ENCODE measurements around the gene GPC6.

GPC6 gene

GRCh38 chr13:93549326-93550005 lies 322.9 kb downstream of the GPC6 start:
- no peak overlapping the region for H3K23ac ChIP-seq (ENCODE audit: low read depth, low read length, poor library complexity)
- H3K14ac ChIP-seq (ENCODE audit: low read length), result no peak overlapping the region
- H3K4me1 ChIP-seq (ENCODE audit: control insufficient read depth in 2 of 2, insufficient read depth in 1 of 2, low read depth in 1 of 2, low read length in 2 of 2), result peaks cover 0 to 1% of the 10 kb centered on the region in 2 donors
- no peaks in the 10 kb centered on the region for H3K79me1 ChIP-seq (ENCODE audit: low read depth, low read length)
- H3K27ac ChIP-seq (replicated peaks; ENCODE audit: low read length), result no peak overlapping the region
- H3K4me2 ChIP-seq (ENCODE audit: insufficient read depth, low read length, poor library complexity, severe bottlenecking), result no peak overlapping the region
- H2AFZ ChIP-seq (ENCODE audit: low read length), result no peak overlapping the region
- DNase-seq (ENCODE audit: low spot score), result no peak
- H3K9ac ChIP-seq (ENCODE audit: low read depth, low read length, poor library complexity), result no peak overlapping the region
- H3K27me3 ChIP-seq (ENCODE audit: control insufficient read depth in 3 of 3, insufficient read depth in 3 of 3, low read depth in 1 of 3, low read length in 3 of 3), result no peaks in the 10 kb centered on the region
- no peak overlapping the region for H3K4me3 ChIP-seq (ENCODE audit: low read length in 2 of 2)
- no peak overlapping the region for H2BK5ac ChIP-seq (ENCODE audit: low read length)
- no peak overlapping the region for H4K8ac ChIP-seq (ENCODE audit: low read depth, low read length)
- H3K9me3 ChIP-seq (replicated peaks in 1 of 2; ENCODE audit: control insufficient read depth in 2 of 2, insufficient read depth in 1 of 2, low read depth in 1 of 2, low read length in 2 of 2), result no peaks in the 10 kb centered on the region
- H2BK120ac ChIP-seq (ENCODE audit: low read depth, low read length), result no peak overlapping the region
- WGBS, 2 donors (ENCODE audit: extremely low coverage in 2 of 2, insufficient read length in 2 of 2, insufficient replicate concordance in 1 of 2), result no CpG with 5 or more reads among the region's 4 CpGs
- H3K18ac ChIP-seq (ENCODE audit: low read length), result no peak overlapping the region
- no peak overlapping the region for H2BK12ac ChIP-seq (ENCODE audit: low read length)
- no peak overlapping the region for H2BK15ac ChIP-seq (ENCODE audit: low read length)
- no peaks in the 10 kb centered on the region for H3K36me3 ChIP-seq (replicated peaks in 1 of 2; ENCODE audit: control insufficient read depth in 2 of 2, insufficient read depth in 2 of 2, low read length in 2 of 2)
- no peak overlapping the region for H4K91ac ChIP-seq (ENCODE audit: low read depth, low read length, poor library complexity)
- H2AK5ac ChIP-seq (ENCODE audit: low read depth, low read length), result no peak overlapping the region
- H3K4ac ChIP-seq (ENCODE audit: low read length), result no peak overlapping the region

DNA sequence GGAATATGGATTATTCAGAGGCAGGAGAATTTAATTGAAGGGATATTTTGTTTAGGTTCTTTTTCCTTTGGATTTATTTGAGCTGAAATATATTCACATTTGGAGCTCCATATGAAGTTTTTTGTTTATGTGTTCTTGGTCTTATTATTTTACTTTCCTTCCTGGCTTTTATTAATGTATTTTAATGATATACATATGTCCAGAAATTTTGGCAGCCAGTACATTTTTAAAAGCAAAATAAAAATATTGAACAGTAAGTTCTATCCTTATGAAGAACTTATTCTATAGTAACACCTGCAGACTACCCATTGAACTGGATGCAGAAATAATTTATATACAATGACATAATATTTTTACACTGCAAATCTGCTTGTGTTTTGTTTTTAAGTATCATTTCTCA lies 323.6 kb downstream of the GPC6 start:
- H2AFZ ChIP-seq (ENCODE audit: low read length), result no peak overlapping the region
- H3K9ac ChIP-seq (ENCODE audit: low read depth, low read length, poor library complexity), result no peak overlapping the region
- no peak overlapping the region for H2AK5ac ChIP-seq (ENCODE audit: low read depth, low read length)
- H3K4me1 ChIP-seq (ENCODE audit: control insufficient read depth in 2 of 2, insufficient read depth in 1 of 2, low read depth in 1 of 2, low read length in 2 of 2), result peaks cover 0 to 1% of the 10 kb centered on the region in 2 donors
- H3K27me3 ChIP-seq (ENCODE audit: control insufficient read depth in 3 of 3, insufficient read depth in 3 of 3, low read depth in 1 of 3, low read length in 3 of 3), result no peaks in the 10 kb centered on the region
- H4K91ac ChIP-seq (ENCODE audit: low read depth, low read length, poor library complexity), result no peak overlapping the region
- H3K18ac ChIP-seq (ENCODE audit: low read length), result no peak overlapping the region
- no peaks in the 10 kb centered on the region for H3K9me3 ChIP-seq (replicated peaks in 1 of 2; ENCODE audit: control insufficient read depth in 2 of 2, insufficient read depth in 1 of 2, low read depth in 1 of 2, low read length in 2 of 2)
- no peak overlapping the region for H2BK15ac ChIP-seq (ENCODE audit: low read length)
- no peak overlapping the region for H2BK12ac ChIP-seq (ENCODE audit: low read length)
- no peak overlapping the region for H4K8ac ChIP-seq (ENCODE audit: low read depth, low read length)
- no peak overlapping the region for H2BK120ac ChIP-seq (ENCODE audit: low read depth, low read length)
- no peak overlapping the region for H3K23ac ChIP-seq (ENCODE audit: low read depth, low read length, poor library complexity)
- no peak overlapping the region for H3K4me2 ChIP-seq (ENCODE audit: insufficient read depth, low read length, poor library complexity, severe bottlenecking)
- H3K79me1 ChIP-seq (ENCODE audit: low read depth, low read length), result no peaks in the 10 kb centered on the region
- H3K4me3 ChIP-seq (ENCODE audit: low read length in 2 of 2), result no peak overlapping the region
- H3K4ac ChIP-seq (ENCODE audit: low read length), result no peak overlapping the region
- no peak overlapping the region for H3K14ac ChIP-seq (ENCODE audit: low read length)
- no peaks in the 10 kb centered on the region for H3K36me3 ChIP-seq (replicated peaks in 1 of 2; ENCODE audit: control insufficient read depth in 2 of 2, insufficient read depth in 2 of 2, low read length in 2 of 2)
- no peak for DNase-seq (ENCODE audit: low spot score)
- H3K27ac ChIP-seq (replicated peaks; ENCODE audit: low read length), result no peak overlapping the region
- no peak overlapping the region for H2BK5ac ChIP-seq (ENCODE audit: low read length)

- H4K8ac ChIP-seq (ENCODE audit: low read depth, low read length), result no peak overlapping the region
- no peak overlapping the region for H2BK120ac ChIP-seq (ENCODE audit: low read depth, low read length)
- no peaks in the 10 kb centered on the region for H3K79me1 ChIP-seq (ENCODE audit: low read depth, low read length)
- no peak overlapping the region for H3K23ac ChIP-seq (ENCODE audit: low read depth, low read length, poor library complexity)
- H3K18ac ChIP-seq (ENCODE audit: low read length), result no peak overlapping the region
- no peaks in the 10 kb centered on the region for H3K9me3 ChIP-seq (replicated peaks in 1 of 2; ENCODE audit: control insufficient read depth in 2 of 2, insufficient read depth in 1 of 2, low read depth in 1 of 2, low read length in 2 of 2)
- DNase-seq (ENCODE audit: low spot score), result no peak
- no peak overlapping the region for H2AK5ac ChIP-seq (ENCODE audit: low read depth, low read length)
- no peaks in the 10 kb centered on the region for H3K36me3 ChIP-seq (replicated peaks in 1 of 2; ENCODE audit: control insufficient read depth in 2 of 2, insufficient read depth in 2 of 2, low read length in 2 of 2)
- H3K14ac ChIP-seq (ENCODE audit: low read length), result no peak overlapping the region
- no peak overlapping the region for H2AFZ ChIP-seq (ENCODE audit: low read length)
- H3K27me3 ChIP-seq (ENCODE audit: control insufficient read depth in 3 of 3, insufficient read depth in 3 of 3, low read depth in 1 of 3, low read length in 3 of 3), result no peaks in the 10 kb centered on the region
- no peak overlapping the region for H3K4me2 ChIP-seq (ENCODE audit: insufficient read depth, low read length, poor library complexity, severe bottlenecking)
- no peak overlapping the region for H3K27ac ChIP-seq (replicated peaks; ENCODE audit: low read length)
- no peak overlapping the region for H3K4me3 ChIP-seq (ENCODE audit: low read length in 2 of 2)
- no peak overlapping the region for H2BK5ac ChIP-seq (ENCODE audit: low read length)
- H3K4ac ChIP-seq (ENCODE audit: low read length), result no peak overlapping the region
- no peak overlapping the region for H3K9ac ChIP-seq (ENCODE audit: low read depth, low read length, poor library complexity)
- H3K4me1 ChIP-seq (ENCODE audit: control insufficient read depth in 2 of 2, insufficient read depth in 1 of 2, low read depth in 1 of 2, low read length in 2 of 2), result peaks cover 0 to 1% of the 10 kb centered on the region in 2 donors
- H2BK15ac ChIP-seq (ENCODE audit: low read length), result no peak overlapping the region
- no peak overlapping the region for H4K91ac ChIP-seq (ENCODE audit: low read depth, low read length, poor library complexity)
- no peak overlapping the region for H2BK12ac ChIP-seq (ENCODE audit: low read length)
Measured at GRCh38 chr13:93552596-93552995, 326.0 kb downstream of the GPC6 start.

- Histone ChIP-seq H3K18ac (ENCODE audit: low read length) (no peak overlapping the region), H3K27me3 (ENCODE audit: control insufficient read depth in 3 of 3, insufficient read depth in 3 of 3, low read depth in 1 of 3, low read length in 3 of 3) (no peaks in the 10 kb centered on the region), H3K23ac (ENCODE audit: low read depth, low read length, poor library complexity) (no peak overlapping the region), H3K4me1 (ENCODE audit: control insufficient read depth in 2 of 2, insufficient read depth in 1 of 2, low read depth in 1 of 2, low read length in 2 of 2) (peaks cover 0 to 1% of the 10 kb centered on the region in 2 donors), H3K4me2 (ENCODE audit: insufficient read depth, low read length, poor library complexity, severe bottlenecking) (no peak overlapping the region), H3K27ac (replicated peaks; ENCODE audit: low read length) (no peak overlapping the region), H2BK120ac (ENCODE audit: low read depth, low read length) (no peak overlapping the region), H2AFZ (ENCODE audit: low read length) (no peak overlapping the region), H2BK12ac (ENCODE audit: low read length) (no peak overlapping the region), H4K8ac (ENCODE audit: low read depth, low read length) (no peak overlapping the region), H3K9ac (ENCODE audit: low read depth, low read length, poor library complexity) (no peak overlapping the region), H3K36me3 (replicated peaks in 1 of 2; ENCODE audit: control insufficient read depth in 2 of 2, insufficient read depth in 2 of 2, low read length in 2 of 2) (no peaks in the 10 kb centered on the region), H2BK5ac (ENCODE audit: low read length) (no peak overlapping the region), H4K91ac (ENCODE audit: low read depth, low read length, poor library complexity) (no peak overlapping the region), H3K9me3 (replicated peaks in 1 of 2; ENCODE audit: control insufficient read depth in 2 of 2, insufficient read depth in 1 of 2, low read depth in 1 of 2, low read length in 2 of 2) (no peaks in the 10 kb centered on the region), H3K4ac (ENCODE audit: low read length) (no peak overlapping the region), H2BK15ac (ENCODE audit: low read length) (no peak overlapping the region), H3K14ac (ENCODE audit: low read length) (no peak overlapping the region), H2AK5ac (ENCODE audit: low read depth, low read length) (no peak overlapping the region), H3K79me1 (ENCODE audit: low read depth, low read length) (no peaks in the 10 kb centered on the region), H3K4me3 (ENCODE audit: low read length in 2 of 2) (no peak overlapping the region)
- no peak for DNase-seq (ENCODE audit: low spot score)
- no CpG with 5 or more reads among the region's 3 CpGs for WGBS, 2 donors (ENCODE audit: extremely low coverage in 2 of 2, insufficient read length in 2 of 2, insufficient replicate concordance in 1 of 2)
Measured at GRCh38 chr13:93554514-93554913, 327.9 kb downstream of the GPC6 start.

All from neuronal stem cell (in vitro differentiated cells).